ENCODE results near the gene LPAR2.

DNA sequence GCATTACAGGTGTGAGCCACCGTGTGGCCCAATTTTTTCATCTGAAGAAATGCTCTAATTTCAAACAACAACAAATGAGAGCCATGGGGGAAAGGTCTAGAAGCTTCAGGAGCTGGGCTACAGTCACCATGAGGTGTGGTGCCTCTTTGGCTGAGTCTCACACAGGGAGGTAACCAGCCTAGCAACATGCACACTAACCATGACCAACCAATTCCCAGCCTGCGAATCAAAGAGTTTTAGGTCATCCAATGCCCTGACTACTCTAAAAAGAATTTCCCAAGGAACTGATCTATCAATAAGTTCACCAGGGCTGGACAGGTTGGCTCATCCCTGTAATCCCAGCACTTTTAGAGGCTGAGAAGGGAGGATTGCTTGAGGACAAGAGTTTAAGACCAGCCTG lies 39.5 kb downstream of the LPAR2 start:
- TF ChIP-seq, protein P1, sequence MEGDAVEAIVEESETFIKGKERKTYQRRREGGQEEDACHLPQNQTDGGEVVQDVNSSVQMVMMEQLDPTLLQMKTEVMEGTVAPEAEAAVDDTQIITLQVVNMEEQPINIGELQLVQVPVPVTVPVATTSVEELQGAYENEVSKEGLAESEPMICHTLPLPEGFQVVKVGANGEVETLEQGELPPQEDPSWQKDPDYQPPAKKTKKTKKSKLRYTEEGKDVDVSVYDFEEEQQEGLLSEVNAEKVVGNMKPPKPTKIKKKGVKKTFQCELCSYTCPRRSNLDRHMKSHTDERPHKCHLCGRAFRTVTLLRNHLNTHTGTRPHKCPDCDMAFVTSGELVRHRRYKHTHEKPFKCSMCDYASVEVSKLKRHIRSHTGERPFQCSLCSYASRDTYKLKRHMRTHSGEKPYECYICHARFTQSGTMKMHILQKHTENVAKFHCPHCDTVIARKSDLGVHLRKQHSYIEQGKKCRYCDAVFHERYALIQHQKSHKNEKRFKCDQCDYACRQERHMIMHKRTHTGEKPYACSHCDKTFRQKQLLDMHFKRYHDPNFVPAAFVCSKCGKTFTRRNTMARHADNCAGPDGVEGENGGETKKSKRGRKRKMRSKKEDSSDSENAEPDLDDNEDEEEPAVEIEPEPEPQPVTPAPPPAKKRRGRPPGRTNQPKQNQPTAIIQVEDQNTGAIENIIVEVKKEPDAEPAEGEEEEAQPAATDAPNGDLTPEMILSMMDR (CRISPR knock-in tag; IDR thresholded peaks at IDR 0.05), result no peak
- TF ChIP-seq TP53 (CRISPR knock-in tag; conservative IDR thresholded peaks at IDR 0.05), result no peak

Measured in HepG2 (cell line).